ENCODE measurements around the gene CACNA1A. TPM values are rescaled to one million over a fixed set of nuclear protein-coding genes. Genes with fewer than 3 reads are reported as not detected.
A peak's percentile ranks its signal among the peaks of the same experiment; 100 is the strongest.
"Not testable (repeated sequence)": the region's sequence is repeated elsewhere in the genome, so short reads cannot be mapped to it uniquely, and the experiment has no call there.

CACNA1A gene
- total RNA-seq, 1 donor from 2014 or later = 43.0 TPM

DNA sequence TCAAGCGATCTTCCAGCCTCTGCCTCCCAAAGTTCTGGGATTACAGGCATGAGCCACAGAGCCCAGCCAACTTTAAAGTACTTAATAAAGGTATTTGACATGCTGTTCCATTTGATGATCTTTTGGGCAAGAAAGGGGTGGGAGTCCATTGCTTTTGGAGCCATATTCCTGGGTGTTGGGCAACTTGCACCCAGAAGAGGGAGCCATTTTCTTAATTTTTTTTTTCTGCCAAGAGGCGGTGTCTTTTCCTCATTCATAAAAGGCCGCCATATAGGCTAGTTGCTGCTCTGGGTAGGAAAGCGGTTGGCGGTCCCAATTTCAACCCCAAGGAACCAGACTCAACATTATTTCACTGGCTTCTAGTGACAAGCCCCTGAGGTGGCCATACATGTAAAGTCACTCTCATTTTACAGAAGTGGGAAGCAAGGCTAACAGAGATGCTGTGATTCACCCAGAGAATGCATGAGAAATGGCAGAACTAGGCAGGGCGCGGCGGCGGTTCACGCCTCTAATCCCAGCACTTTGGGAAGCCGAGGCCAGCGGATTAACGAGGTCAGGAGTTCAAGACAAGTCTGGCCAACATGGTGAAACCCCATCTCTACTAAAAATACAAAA, 139.6 kb downstream of the CACNA1A start:
- Mint-ChIP-seq H3K27ac (no peak overlapping the region), H3K27me3 (peaks cover 15% of the 10 kb centered on the region), H3K36me3 (ENCODE audit: insufficient read depth) (no peaks in the 10 kb centered on the region), H3K9me3 (ENCODE audit: low read depth) (no peaks in the 10 kb centered on the region), H3K4me1 (ENCODE audit: low read depth) (no peaks in the 10 kb centered on the region), H3K4me3 (ENCODE audit: low read depth) (no peak overlapping the region)
- TF ChIP-seq, protein P1, sequence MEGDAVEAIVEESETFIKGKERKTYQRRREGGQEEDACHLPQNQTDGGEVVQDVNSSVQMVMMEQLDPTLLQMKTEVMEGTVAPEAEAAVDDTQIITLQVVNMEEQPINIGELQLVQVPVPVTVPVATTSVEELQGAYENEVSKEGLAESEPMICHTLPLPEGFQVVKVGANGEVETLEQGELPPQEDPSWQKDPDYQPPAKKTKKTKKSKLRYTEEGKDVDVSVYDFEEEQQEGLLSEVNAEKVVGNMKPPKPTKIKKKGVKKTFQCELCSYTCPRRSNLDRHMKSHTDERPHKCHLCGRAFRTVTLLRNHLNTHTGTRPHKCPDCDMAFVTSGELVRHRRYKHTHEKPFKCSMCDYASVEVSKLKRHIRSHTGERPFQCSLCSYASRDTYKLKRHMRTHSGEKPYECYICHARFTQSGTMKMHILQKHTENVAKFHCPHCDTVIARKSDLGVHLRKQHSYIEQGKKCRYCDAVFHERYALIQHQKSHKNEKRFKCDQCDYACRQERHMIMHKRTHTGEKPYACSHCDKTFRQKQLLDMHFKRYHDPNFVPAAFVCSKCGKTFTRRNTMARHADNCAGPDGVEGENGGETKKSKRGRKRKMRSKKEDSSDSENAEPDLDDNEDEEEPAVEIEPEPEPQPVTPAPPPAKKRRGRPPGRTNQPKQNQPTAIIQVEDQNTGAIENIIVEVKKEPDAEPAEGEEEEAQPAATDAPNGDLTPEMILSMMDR (IDR thresholded peaks at IDR 0.05; ENCODE audit: unreplicated experiment) = peak; percentile 48
- no peak for DNase-seq (ENCODE audit: low spot score, unreplicated experiment)

GRCh38 chr19:13363954-13364353, 142.3 kb downstream of the CACNA1A start:
- TF ChIP-seq, protein P1 (IDR thresholded peaks at IDR 0.05; ENCODE audit: unreplicated experiment) = no peak
- Mint-ChIP-seq H3K4me1 (ENCODE audit: low read depth) (no peaks in the 10 kb centered on the region), H3K27me3 (peaks cover 12% of the 10 kb centered on the region), H3K27ac (no peak overlapping the region), H3K4me3 (ENCODE audit: low read depth) (no peak overlapping the region), H3K36me3 (ENCODE audit: insufficient read depth) (no peaks in the 10 kb centered on the region), H3K9me3 (ENCODE audit: low read depth) (peaks cover 3% of the 10 kb centered on the region)
- DNase-seq (ENCODE audit: low spot score, unreplicated experiment) = no peak

- no peaks in the 10 kb centered on the region for H3K4me1 Mint-ChIP-seq (ENCODE audit: low read depth)
- DNase-seq (ENCODE audit: low spot score, unreplicated experiment) = no peak
- H3K9me3 Mint-ChIP-seq (ENCODE audit: low read depth) = peaks cover 3% of the 10 kb centered on the region
- H3K27ac Mint-ChIP-seq = no peak overlapping the region
- no peaks in the 10 kb centered on the region for H3K36me3 Mint-ChIP-seq (ENCODE audit: insufficient read depth)
- TF ChIP-seq, protein P1 (IDR thresholded peaks at IDR 0.05; ENCODE audit: unreplicated experiment) = no peak
- no peak overlapping the region for H3K4me3 Mint-ChIP-seq (ENCODE audit: low read depth)
- peaks cover 12% of the 10 kb centered on the region for H3K27me3 Mint-ChIP-seq
Measured at GRCh38 chr19:13363245-13363644, 143.0 kb downstream of the CACNA1A start.

DNA sequence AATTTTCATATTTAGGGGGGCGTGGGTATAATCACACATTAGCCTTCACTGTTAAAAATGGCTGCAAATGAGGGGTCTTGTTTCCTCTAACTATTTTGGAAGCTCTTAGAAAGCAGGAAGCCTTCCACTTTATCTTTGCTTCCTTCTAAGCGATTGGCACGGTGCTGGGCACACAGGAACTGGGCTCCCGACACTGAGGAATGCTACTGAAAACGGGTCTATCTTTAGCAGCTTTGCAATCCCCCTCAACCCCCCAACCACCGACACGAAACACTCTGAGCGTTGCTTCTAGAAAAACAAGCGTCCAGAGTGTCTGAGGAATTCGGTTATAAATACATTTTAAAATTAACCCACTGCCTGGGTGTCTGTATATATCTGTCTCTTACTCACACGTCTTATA, 143.6 kb downstream of the CACNA1A start:
- no peaks in the 10 kb centered on the region for H3K4me1 Mint-ChIP-seq (ENCODE audit: low read depth)
- no peaks in the 10 kb centered on the region for H3K36me3 Mint-ChIP-seq (ENCODE audit: insufficient read depth)
- TF ChIP-seq, protein P1 (IDR thresholded peaks at IDR 0.05; ENCODE audit: unreplicated experiment) = no peak
- H3K4me3 Mint-ChIP-seq (ENCODE audit: low read depth) = no peak overlapping the region
- no peak for DNase-seq (ENCODE audit: low spot score, unreplicated experiment)
- H3K9me3 Mint-ChIP-seq (ENCODE audit: low read depth) = peaks cover 3% of the 10 kb centered on the region
- no peak overlapping the region for H3K27ac Mint-ChIP-seq
- peaks cover 12% of the 10 kb centered on the region for H3K27me3 Mint-ChIP-seq

DNA sequence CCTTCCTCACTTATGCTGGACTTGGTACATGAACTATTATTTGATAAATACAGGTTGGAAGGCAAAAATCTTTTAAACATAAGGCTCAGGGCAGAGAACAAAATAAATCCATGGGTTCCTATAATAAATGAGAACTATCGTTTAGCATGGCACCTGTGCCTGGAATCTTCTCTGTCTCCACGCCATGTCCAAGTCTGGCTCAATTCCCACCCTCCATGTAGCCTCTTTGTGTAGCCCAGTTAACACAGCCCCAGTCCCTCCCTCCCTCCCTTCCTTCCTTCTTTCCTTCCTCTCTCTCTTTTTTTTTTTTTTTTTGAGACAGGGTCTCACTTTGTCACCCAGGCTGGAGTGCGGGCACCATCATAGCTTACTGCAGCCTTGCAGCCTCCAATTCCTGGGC, 144.6 kb downstream of the CACNA1A start:
- not testable (repeated sequence) for H3K9me3 Mint-ChIP-seq (ENCODE audit: low read depth); H3K27ac Mint-ChIP-seq; DNase-seq (ENCODE audit: low spot score, unreplicated experiment); H3K36me3 Mint-ChIP-seq (ENCODE audit: insufficient read depth); H3K4me1 Mint-ChIP-seq (ENCODE audit: low read depth); H3K4me3 Mint-ChIP-seq (ENCODE audit: low read depth)
- peaks cover 12% of the 10 kb centered on the region for H3K27me3 Mint-ChIP-seq

GRCh38 chr19:13356686-13357280, 149.5 kb downstream of the CACNA1A start:
- Mint-ChIP-seq H3K27ac (no peak overlapping the region), H3K9me3 (ENCODE audit: low read depth) (peaks cover 3% of the 10 kb centered on the region), H3K4me3 (ENCODE audit: low read depth) (no peak overlapping the region), H3K36me3 (ENCODE audit: insufficient read depth) (no peaks in the 10 kb centered on the region), H3K4me1 (ENCODE audit: low read depth) (no peaks in the 10 kb centered on the region), H3K27me3 (peaks cover 10% of the 10 kb centered on the region)
- TF ChIP-seq, protein P1 (IDR thresholded peaks at IDR 0.05; ENCODE audit: unreplicated experiment) = no peak
- DNase-seq (ENCODE audit: low spot score, unreplicated experiment) = no peak

Measured in progenitor cell of endocrine pancreas (in vitro differentiated cells).